ENCODE data around the gene TUSC7. TPM values are rescaled to one million over a fixed set of nuclear protein-coding genes. Genes with fewer than 3 reads are reported as not detected.

Gene TUSC7
- total RNA-seq, 1 donor from 2014 or later = not detected

GRCh38 chr3:116669576-116669975 is 40.0 kb upstream of the TUSC7 start:
- Mint-ChIP-seq H3K4me1 (no peaks in the 10 kb centered on the region), H3K36me3 (ENCODE audit: low read depth) (no peaks in the 10 kb centered on the region), H3K27ac (no peak overlapping the region), H3K9me3 (no peaks in the 10 kb centered on the region), H3K27me3 (no peaks in the 10 kb centered on the region), H3K4me3 (no peak overlapping the region)
- intact Hi-C loops (cut with micrococcal nuclease) = no loop called here
- CTCF ChIA-PET = no interaction called here
- ATAC-seq (ENCODE audit: low read depth) (no peak), DNase-seq (no peak)
- no peak for TF ChIP-seq CTCF (IDR thresholded peaks at IDR 0.05)
- POLR2A ChIA-PET = no interaction called here

- no peaks in the 10 kb centered on the region for H3K4me1 Mint-ChIP-seq
- no peak overlapping the region for H3K27ac Mint-ChIP-seq
- no peak overlapping the region for H3K4me3 Mint-ChIP-seq
- ChIA-PET CTCF (no interaction called here), POLR2A (no interaction called here)
- no peaks in the 10 kb centered on the region for H3K36me3 Mint-ChIP-seq (ENCODE audit: low read depth)
- TF ChIP-seq CTCF (IDR thresholded peaks at IDR 0.05) = no peak
- ATAC-seq (ENCODE audit: low read depth) = no peak
- H3K27me3 Mint-ChIP-seq = no peaks in the 10 kb centered on the region
- H3K9me3 Mint-ChIP-seq = no peaks in the 10 kb centered on the region
- intact Hi-C loops (cut with micrococcal nuclease) = no loop called here
- DNase-seq = no peak
Measured at GRCh38 chr3:116671151-116671550, 38.4 kb upstream of the TUSC7 start.

GRCh38 chr3:116678853-116679252 is 30.7 kb upstream of the TUSC7 start:
- DNase-seq (no peak), ATAC-seq (ENCODE audit: low read depth) (no peak)
- no peak overlapping the region for H3K4me3 Mint-ChIP-seq
- no peaks in the 10 kb centered on the region for H3K4me1 Mint-ChIP-seq
- intact Hi-C loops (cut with micrococcal nuclease) = no loop called here
- no peak overlapping the region for H3K27ac Mint-ChIP-seq
- H3K27me3 Mint-ChIP-seq = no peaks in the 10 kb centered on the region
- ChIA-PET POLR2A (no interaction called here), CTCF (no interaction called here)
- H3K36me3 Mint-ChIP-seq (ENCODE audit: low read depth) = no peaks in the 10 kb centered on the region
- H3K9me3 Mint-ChIP-seq = no peaks in the 10 kb centered on the region
- TF ChIP-seq CTCF (IDR thresholded peaks at IDR 0.05) = no peak

GRCh38 chr3:116691041-116691440 is 18.5 kb upstream of the TUSC7 start:
- no peaks in the 10 kb centered on the region for H3K36me3 Mint-ChIP-seq (ENCODE audit: low read depth)
- ChIA-PET POLR2A (no interaction called here), CTCF (no interaction called here)
- no peak for ATAC-seq (ENCODE audit: low read depth)
- DNase-seq = no peak
- H3K9me3 Mint-ChIP-seq = no peaks in the 10 kb centered on the region
- H3K4me1 Mint-ChIP-seq = no peaks in the 10 kb centered on the region
- H3K27me3 Mint-ChIP-seq = no peaks in the 10 kb centered on the region
- intact Hi-C loops (cut with micrococcal nuclease) = no loop called here
- no peak overlapping the region for H3K27ac Mint-ChIP-seq
- no peak overlapping the region for H3K4me3 Mint-ChIP-seq
- TF ChIP-seq CTCF (IDR thresholded peaks at IDR 0.05) = no peak

GRCh38 chr3:116701070-116701469 is 8.5 kb upstream of the TUSC7 start:
- ATAC-seq (ENCODE audit: low read depth) = no peak
- TF ChIP-seq CTCF (IDR thresholded peaks at IDR 0.05) = no peak
- POLR2A ChIA-PET = no interaction called here
- Mint-ChIP-seq H3K36me3 (ENCODE audit: low read depth) (no peaks in the 10 kb centered on the region), H3K9me3 (no peaks in the 10 kb centered on the region), H3K4me3 (no peak overlapping the region), H3K27ac (no peak overlapping the region), H3K27me3 (no peaks in the 10 kb centered on the region), H3K4me1 (no peaks in the 10 kb centered on the region)
- DNase-seq = no peak
- intact Hi-C loops (cut with micrococcal nuclease) = no loop called here
- CTCF ChIA-PET = no interaction called here
